EL (cell line): ENCODE results near the gene FAM13A.
"Not testable (repeated sequence)": the region's sequence is repeated elsewhere in the genome, so short reads cannot be mapped to it uniquely, and the experiment has no call there.

Experiments
- DNase-seq: peaks from one replicate; pipeline ENCODE4 v3.0.0-alpha.2; 2016

FAM13A gene

GRCh38 chr4:89056953-89057398 is at the start of gene FAM13A:
TSS of gene FAM13A (minus strand) at chr4:89057185. CDS start at chr4:89056964, 221 bp downstream.
- DNase-seq, result peak; percentile 86

- no peak for DNase-seq
These were observed 48.7 kb upstream of the FAM13A start for GRCh38 chr4:89105726-89106125.

GRCh38 chr4:89101256-89102161 is 44.5 kb upstream of the FAM13A start:
- no peak for DNase-seq

- DNase-seq, result no peak
These were observed 43.9 kb upstream of the FAM13A start for GRCh38 chr4:89100853-89101252.

- DNase-seq, result no peak
These were observed 42.5 kb upstream of the FAM13A start for GRCh38 chr4:89099471-89099870.

GRCh38 chr4:89099034-89099433 is 42.0 kb upstream of the FAM13A start:
- no peak for DNase-seq

GRCh38 chr4:89078300-89078699 is 21.3 kb upstream of the FAM13A start:
- DNase-seq, result no peak

GRCh38 chr4:89077761-89078160 is 20.8 kb upstream of the FAM13A start:
- no peak for DNase-seq

GRCh38 chr4:89072921-89073320 is 15.9 kb upstream of the FAM13A start:
- no peak for DNase-seq

GRCh38 chr4:89071311-89071710 is 14.3 kb upstream of the FAM13A start:
- no peak for DNase-seq

GRCh38 chr4:89070041-89070440 is 13.1 kb upstream of the FAM13A start:
- no peak for DNase-seq

- DNase-seq, result no peak
These were observed 12.5 kb upstream of the FAM13A start for GRCh38 chr4:89069481-89069880.

GRCh38 chr4:89067417-89067816 is 10.4 kb upstream of the FAM13A start:
- DNase-seq, result peak; percentile 24

- DNase-seq, result peak; percentile 40
These were observed 7.9 kb upstream of the FAM13A start for GRCh38 chr4:89064848-89065247.

- not testable (repeated sequence) for DNase-seq
These were observed 859 bp upstream of the FAM13A start for GRCh38 chr4:89057844-89058243.

- no peak for DNase-seq
These were observed 563 bp downstream of the FAM13A start for GRCh38 chr4:89056292-89056952.

- DNase-seq, result no peak
These were observed 1.6 kb downstream of the FAM13A start for GRCh38 chr4:89055157-89056080.

GRCh38 chr4:89054627-89055026 is 2.4 kb downstream of the FAM13A start:
- no peak for DNase-seq

GRCh38 chr4:89049853-89050252 is 7.1 kb downstream of the FAM13A start:
- no peak for DNase-seq

- DNase-seq, result no peak
These were observed 7.9 kb downstream of the FAM13A start for GRCh38 chr4:89048906-89049601.

- no peak for DNase-seq
These were observed 12.7 kb downstream of the FAM13A start for GRCh38 chr4:89044147-89044900.

- no peak for DNase-seq
These were observed 14.9 kb downstream of the FAM13A start for GRCh38 chr4:89042055-89042454.
